Loucy (cell line): ENCODE measurements around the gene TRIL.

ENCODE experiments used
- EZH2phosphoT487 ChIP-seq: fragments of 200-600 bp; IDR thresholded peaks from 2 replicates; pipeline ENCODE4 v1.6.1; 2018; ENCODE audit warnings: antibody characterized with exemption, mild to moderate bottlenecking, moderate library complexity, borderline replicate concordance
- TF ChIP-seq, protein P1 (sequence below): fragments of 200-600 bp; sonication (generic); conservative IDR thresholded peaks from 2 replicates; pipeline ENCODE4 v1.5.1; 2014; ENCODE audit warnings: mild to moderate bottlenecking, antibody characterized with exemption, low read length

DNA sequence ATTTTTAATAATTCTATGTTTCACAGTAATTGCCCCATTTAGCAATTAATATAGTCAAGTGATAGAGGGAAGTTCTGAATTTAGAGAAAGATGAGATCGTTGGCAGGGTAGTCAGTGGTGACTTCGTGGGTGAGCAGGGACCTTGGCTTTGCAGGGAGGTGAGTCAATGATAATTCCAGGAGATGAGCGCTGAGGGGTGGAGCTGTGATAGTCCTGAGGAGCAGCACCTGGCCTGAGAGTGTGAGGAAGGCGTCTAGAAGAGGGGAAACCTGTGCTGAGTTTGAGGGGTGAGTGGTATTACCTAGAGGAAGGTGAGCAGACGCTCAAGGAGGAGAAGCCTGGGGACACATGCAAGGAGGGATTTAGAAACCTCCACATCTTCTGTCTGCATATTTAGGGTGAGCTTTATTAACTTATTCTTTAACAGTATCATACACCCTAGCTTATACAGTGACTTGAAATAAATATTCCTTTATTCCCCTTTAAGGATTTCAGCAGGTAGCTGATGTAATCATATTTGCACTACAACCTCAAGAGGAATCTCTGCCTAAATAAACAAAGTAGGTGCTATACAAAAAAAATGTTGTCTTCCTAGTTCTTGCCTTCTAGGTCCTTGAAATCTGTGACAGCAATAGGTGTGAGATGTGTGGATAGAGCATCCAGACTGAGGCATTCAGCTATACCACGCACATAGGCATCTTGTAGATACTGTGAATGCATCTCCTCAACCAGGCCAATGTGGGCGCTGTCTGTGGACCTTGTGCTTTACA lies 2.1 kb upstream of the TRIL start:
- TF ChIP-seq, protein P1, sequence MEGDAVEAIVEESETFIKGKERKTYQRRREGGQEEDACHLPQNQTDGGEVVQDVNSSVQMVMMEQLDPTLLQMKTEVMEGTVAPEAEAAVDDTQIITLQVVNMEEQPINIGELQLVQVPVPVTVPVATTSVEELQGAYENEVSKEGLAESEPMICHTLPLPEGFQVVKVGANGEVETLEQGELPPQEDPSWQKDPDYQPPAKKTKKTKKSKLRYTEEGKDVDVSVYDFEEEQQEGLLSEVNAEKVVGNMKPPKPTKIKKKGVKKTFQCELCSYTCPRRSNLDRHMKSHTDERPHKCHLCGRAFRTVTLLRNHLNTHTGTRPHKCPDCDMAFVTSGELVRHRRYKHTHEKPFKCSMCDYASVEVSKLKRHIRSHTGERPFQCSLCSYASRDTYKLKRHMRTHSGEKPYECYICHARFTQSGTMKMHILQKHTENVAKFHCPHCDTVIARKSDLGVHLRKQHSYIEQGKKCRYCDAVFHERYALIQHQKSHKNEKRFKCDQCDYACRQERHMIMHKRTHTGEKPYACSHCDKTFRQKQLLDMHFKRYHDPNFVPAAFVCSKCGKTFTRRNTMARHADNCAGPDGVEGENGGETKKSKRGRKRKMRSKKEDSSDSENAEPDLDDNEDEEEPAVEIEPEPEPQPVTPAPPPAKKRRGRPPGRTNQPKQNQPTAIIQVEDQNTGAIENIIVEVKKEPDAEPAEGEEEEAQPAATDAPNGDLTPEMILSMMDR = no peak
- no peak for TF ChIP-seq EZH2phosphoT487
